Measurements from ENCODE around the gene EIF1B.

The EIF1B gene

GRCh38 chr3:40308725-40309417, 636 bp upstream of the EIF1B start:
- no peak overlapping the region for H3K27ac ChIP-seq (ENCODE audit: low read depth, low read length, severe bottlenecking)
- 49 to 66% methylated on average over 19 of the region's 20 CpGs for WGBS, 2 experiments (ENCODE audit: insufficient coverage in 2 of 2)

GRCh38 chr3:40309925-40310695, 603 bp downstream of the EIF1B start:
- peaks cover 11% of the 10 kb centered on the region for H3K4me1 ChIP-seq (ENCODE audit: control insufficient read depth, insufficient read depth, low read length, poor library complexity, severe bottlenecking)
- H3K27ac ChIP-seq (ENCODE audit: low read depth, low read length, severe bottlenecking): peak overlapping the region; percentile 93
- WGBS, 2 experiments (ENCODE audit: insufficient coverage in 2 of 2): 0% methylated on average over 17 to 35 of the region's 49 CpGs
- peaks cover 40% of the 10 kb centered on the region for H3K36me3 ChIP-seq (ENCODE audit: control insufficient read depth, insufficient read depth, low read length)
- H3K9me3 ChIP-seq (ENCODE audit: control insufficient read depth, low read length): no peaks in the 10 kb centered on the region
- peak overlapping the region; percentile 78 for H3K4me3 ChIP-seq (ENCODE audit: extremely low read depth, insufficient read depth, low read length, poor library complexity, severe bottlenecking)

More at GRCh38 chr3:40308725-40309417, 636 bp upstream of the EIF1B start:
- Histone ChIP-seq H3K36me3 (ENCODE audit: control insufficient read depth, insufficient read depth, low read length) (peaks cover 30% of the 10 kb centered on the region), H3K4me1 (ENCODE audit: control insufficient read depth, insufficient read depth, low read length, poor library complexity, severe bottlenecking) (peaks cover 11% of the 10 kb centered on the region), H3K9me3 (ENCODE audit: control insufficient read depth, low read length) (no peaks in the 10 kb centered on the region), H3K4me3 (ENCODE audit: extremely low read depth, insufficient read depth, low read length, poor library complexity, severe bottlenecking) (peak overlapping the region; percentile 78)

GRCh38 chr3:40310705-40311104, 1.2 kb downstream of the EIF1B start:
- Histone ChIP-seq H3K36me3 (ENCODE audit: control insufficient read depth, insufficient read depth, low read length) (peaks cover 40% of the 10 kb centered on the region), H3K4me3 (ENCODE audit: extremely low read depth, insufficient read depth, low read length, poor library complexity, severe bottlenecking) (peak overlapping the region; percentile 78), H3K9me3 (ENCODE audit: control insufficient read depth, low read length) (no peaks in the 10 kb centered on the region), H3K4me1 (ENCODE audit: control insufficient read depth, insufficient read depth, low read length, poor library complexity, severe bottlenecking) (peaks cover 11% of the 10 kb centered on the region), H3K27ac (ENCODE audit: low read depth, low read length, severe bottlenecking) (peak overlapping the region; percentile 93)
- WGBS, 2 experiments (ENCODE audit: insufficient coverage in 2 of 2): 11 to 21% methylated on average over 4 of the region's 6 CpGs

GRCh38 chr3:40312661-40313226, 3.2 kb downstream of the EIF1B start:
- Histone ChIP-seq H3K9me3 (ENCODE audit: control insufficient read depth, low read length) (no peaks in the 10 kb centered on the region), H3K36me3 (ENCODE audit: control insufficient read depth, insufficient read depth, low read length) (peaks cover 40% of the 10 kb centered on the region), H3K4me3 (ENCODE audit: extremely low read depth, insufficient read depth, low read length, poor library complexity, severe bottlenecking) (no peak overlapping the region), H3K27ac (ENCODE audit: low read depth, low read length, severe bottlenecking) (peak overlapping the region; percentile 13), H3K4me1 (ENCODE audit: control insufficient read depth, insufficient read depth, low read length, poor library complexity, severe bottlenecking) (peaks cover 11% of the 10 kb centered on the region)
- WGBS, 2 experiments (ENCODE audit: insufficient coverage in 2 of 2): 80 to 100% methylated on average over 2 of the region's 2 CpGs

GRCh38 chr3:40313975-40314860, 4.7 kb downstream of the EIF1B start:
- WGBS, 2 experiments (ENCODE audit: insufficient coverage in 2 of 2): 94% methylated on average over 7 to 8 of the region's 8 CpGs
- peaks cover 8% of the 10 kb centered on the region for H3K4me1 ChIP-seq (ENCODE audit: control insufficient read depth, insufficient read depth, low read length, poor library complexity, severe bottlenecking)
- no peaks in the 10 kb centered on the region for H3K9me3 ChIP-seq (ENCODE audit: control insufficient read depth, low read length)
- peaks cover 40% of the 10 kb centered on the region for H3K36me3 ChIP-seq (ENCODE audit: control insufficient read depth, insufficient read depth, low read length)
- H3K4me3 ChIP-seq (ENCODE audit: extremely low read depth, insufficient read depth, low read length, poor library complexity, severe bottlenecking): no peak overlapping the region
- H3K27ac ChIP-seq (ENCODE audit: low read depth, low read length, severe bottlenecking): no peak overlapping the region

GRCh38 chr3:40317061-40317855, 7.8 kb downstream of the EIF1B start:
- Histone ChIP-seq H3K4me1 (ENCODE audit: control insufficient read depth, insufficient read depth, low read length, poor library complexity, severe bottlenecking) (no peaks in the 10 kb centered on the region), H3K9me3 (ENCODE audit: control insufficient read depth, low read length) (no peaks in the 10 kb centered on the region), H3K36me3 (ENCODE audit: control insufficient read depth, insufficient read depth, low read length) (peaks cover 25% of the 10 kb centered on the region), H3K27ac (ENCODE audit: low read depth, low read length, severe bottlenecking) (no peak overlapping the region), H3K4me3 (ENCODE audit: extremely low read depth, insufficient read depth, low read length, poor library complexity, severe bottlenecking) (no peak overlapping the region)
- WGBS, 2 experiments (ENCODE audit: insufficient coverage in 2 of 2): 40 to 54% methylated on average over 3 to 5 of the region's 6 CpGs

- 83 to 92% methylated on average over 1 to 2 of the region's 2 CpGs for WGBS, 2 experiments (ENCODE audit: insufficient coverage in 2 of 2)
- H3K9me3 ChIP-seq (ENCODE audit: control insufficient read depth, low read length): no peaks in the 10 kb centered on the region
- H3K36me3 ChIP-seq (ENCODE audit: control insufficient read depth, insufficient read depth, low read length): no peaks in the 10 kb centered on the region
- H3K4me3 ChIP-seq (ENCODE audit: extremely low read depth, insufficient read depth, low read length, poor library complexity, severe bottlenecking): no peak overlapping the region
- H3K4me1 ChIP-seq (ENCODE audit: control insufficient read depth, insufficient read depth, low read length, poor library complexity, severe bottlenecking): no peaks in the 10 kb centered on the region
- no peak overlapping the region for H3K27ac ChIP-seq (ENCODE audit: low read depth, low read length, severe bottlenecking)
These were observed 12.3 kb downstream of the EIF1B start for GRCh38 chr3:40321818-40322217.

GRCh38 chr3:40323946-40324345, 14.4 kb downstream of the EIF1B start:
- H3K27ac ChIP-seq (ENCODE audit: low read depth, low read length, severe bottlenecking): no peak overlapping the region
- H3K4me3 ChIP-seq (ENCODE audit: extremely low read depth, insufficient read depth, low read length, poor library complexity, severe bottlenecking): no peak overlapping the region
- no peaks in the 10 kb centered on the region for H3K9me3 ChIP-seq (ENCODE audit: control insufficient read depth, low read length)
- 89 to 100% methylated on average over 1 of the region's 5 CpGs for WGBS, 2 experiments (ENCODE audit: insufficient coverage in 2 of 2)
- H3K36me3 ChIP-seq (ENCODE audit: control insufficient read depth, insufficient read depth, low read length): no peaks in the 10 kb centered on the region
- no peaks in the 10 kb centered on the region for H3K4me1 ChIP-seq (ENCODE audit: control insufficient read depth, insufficient read depth, low read length, poor library complexity, severe bottlenecking)

- WGBS, 2 experiments (ENCODE audit: insufficient coverage in 2 of 2): 63 to 86% methylated on average over 1 of the region's 4 CpGs
- no peaks in the 10 kb centered on the region for H3K36me3 ChIP-seq (ENCODE audit: control insufficient read depth, insufficient read depth, low read length)
- H3K4me1 ChIP-seq (ENCODE audit: control insufficient read depth, insufficient read depth, low read length, poor library complexity, severe bottlenecking): no peaks in the 10 kb centered on the region
- H3K27ac ChIP-seq (ENCODE audit: low read depth, low read length, severe bottlenecking): no peak overlapping the region
- no peaks in the 10 kb centered on the region for H3K9me3 ChIP-seq (ENCODE audit: control insufficient read depth, low read length)
- H3K4me3 ChIP-seq (ENCODE audit: extremely low read depth, insufficient read depth, low read length, poor library complexity, severe bottlenecking): no peak overlapping the region
These were observed 15.1 kb downstream of the EIF1B start for GRCh38 chr3:40324621-40325020.

- H3K27ac ChIP-seq (ENCODE audit: low read depth, low read length, severe bottlenecking): no peak overlapping the region
- no peaks in the 10 kb centered on the region for H3K9me3 ChIP-seq (ENCODE audit: control insufficient read depth, low read length)
- no peaks in the 10 kb centered on the region for H3K36me3 ChIP-seq (ENCODE audit: control insufficient read depth, insufficient read depth, low read length)
- no peaks in the 10 kb centered on the region for H3K4me1 ChIP-seq (ENCODE audit: control insufficient read depth, insufficient read depth, low read length, poor library complexity, severe bottlenecking)
- no peak overlapping the region for H3K4me3 ChIP-seq (ENCODE audit: extremely low read depth, insufficient read depth, low read length, poor library complexity, severe bottlenecking)
These were observed 16.0 kb downstream of the EIF1B start for GRCh38 chr3:40325465-40325864.
